Kidney epithelial cell (primary cell): ENCODE results near the gene LMBR1. TPM values are rescaled to one million over a fixed set of nuclear protein-coding genes. Genes with fewer than 3 reads are reported as not detected.
"Not testable (repeated sequence)": the region's sequence is repeated elsewhere in the genome, so short reads cannot be mapped to it uniquely, and the experiment has no call there.

Source experiments
- DNase-seq: peaks from one replicate; pipeline ENCODE4 v3.0.0-alpha.2; 2010; ENCODE audit warnings: low read depth
- H3K27me3 ChIP-seq: 2 replicates; pipeline ENCODE4 v1.6.0; 2011; ENCODE audit warnings: low read length; ENCODE audit not compliant: control insufficient read depth, insufficient read depth
- H3K36me3 ChIP-seq: 2 replicates; pipeline ENCODE4 v1.5.1; 2011; ENCODE audit warnings: low read length; ENCODE audit not compliant: control insufficient read depth, insufficient read depth
- H3K4me3 ChIP-seq: 2 replicates; pipeline ENCODE4 v1.5.1; 2011; ENCODE audit warnings: low read depth, mild to moderate bottlenecking, control low read depth, low read length
- CTCF ChIP-seq: IDR thresholded peaks from 2 replicates; pipeline ENCODE4 v1.5.1; 2011; ENCODE audit warnings: mild to moderate bottlenecking, moderate library complexity, low read length, control low read depth, inconsistent platforms; ENCODE audit not compliant: insufficient read depth, poor library complexity, severe bottlenecking
- total RNA-seq: library from RNA; depleted of rRNA; stranded (reverse); fragments of >200 nt; gene quantifications from 2 replicates; pipeline ENCODE4 v1.2.3, GENCODE V29; 2015

Gene LMBR1
- total RNA-seq, 1 donor from 2014 or later = 47.3 TPM

- H3K36me3 ChIP-seq = no peaks in the 10 kb centered on the region
- no peak for DNase-seq
- H3K27me3 ChIP-seq = no peaks in the 10 kb centered on the region
- TF ChIP-seq CTCF = peak; percentile 25
- H3K4me3 ChIP-seq = no peak overlapping the region
Measured at GRCh38 chr7:156820445-156821063, 72.4 kb downstream of the LMBR1 start.

- TF ChIP-seq CTCF = no peak
- no peak overlapping the region for H3K4me3 ChIP-seq
- no peak for DNase-seq
- H3K27me3 ChIP-seq = no peaks in the 10 kb centered on the region
- no peaks in the 10 kb centered on the region for H3K36me3 ChIP-seq
Measured at GRCh38 chr7:156819733-156820295, 73.2 kb downstream of the LMBR1 start.

GRCh38 chr7:156818133-156818532, 74.8 kb downstream of the LMBR1 start:
- DNase-seq = no peak

GRCh38 chr7:156816943-156817572, 75.9 kb downstream of the LMBR1 start:
- Histone ChIP-seq H3K4me3 (no peak overlapping the region), H3K27me3 (no peaks in the 10 kb centered on the region), H3K36me3 (no peaks in the 10 kb centered on the region)
- TF ChIP-seq CTCF = peak; percentile 36
- no peak for DNase-seq

More at GRCh38 chr7:156818133-156818532, 74.8 kb downstream of the LMBR1 start:
- Histone ChIP-seq H3K4me3 (no peak overlapping the region), H3K27me3 (no peaks in the 10 kb centered on the region), H3K36me3 (no peaks in the 10 kb centered on the region)
- no peak for TF ChIP-seq CTCF

GRCh38 chr7:156811706-156812105, 81.3 kb downstream of the LMBR1 start:
- Histone ChIP-seq H3K27me3 (no peaks in the 10 kb centered on the region), H3K36me3 (no peaks in the 10 kb centered on the region), H3K4me3 (no peak overlapping the region)
- no peak for DNase-seq
- TF ChIP-seq CTCF = no peak

GRCh38 chr7:156803656-156804055, 89.3 kb downstream of the LMBR1 start:
- H3K27me3 ChIP-seq, H3K36me3 ChIP-seq, DNase-seq, H3K4me3 ChIP-seq: not testable (repeated sequence)
